ENCODE results near the gene ZFR. TPM values are rescaled to one million over a fixed set of nuclear protein-coding genes. Genes with fewer than 3 reads are reported as not detected.
"Not testable (repeated sequence)": the region's sequence is repeated elsewhere in the genome, so short reads cannot be mapped to it uniquely, and the experiment has no call there.

ZFR gene
- total RNA-seq, 2 donors from 2014 or later = 51.2 to 63.7 TPM

DNA sequence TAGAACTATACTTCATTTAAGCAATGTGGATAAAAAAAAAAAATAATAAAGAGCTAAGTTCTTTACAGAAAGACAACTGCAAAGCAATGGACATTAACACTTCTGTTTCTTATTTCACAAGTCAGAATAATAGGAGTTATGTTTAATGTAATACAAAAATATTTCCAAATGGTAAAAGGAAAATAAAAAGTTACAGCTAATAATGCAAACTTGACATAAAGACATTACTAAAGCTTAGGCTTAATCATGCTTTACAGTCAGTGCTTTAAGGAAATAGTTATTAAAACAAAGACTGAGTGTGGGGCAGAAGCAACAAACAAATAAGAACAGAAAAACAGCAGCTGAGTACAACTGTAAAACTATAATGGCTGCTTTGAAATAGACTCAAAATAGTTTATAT lies 56.7 kb downstream of the ZFR start:
- Mint-ChIP-seq H3K4me1 (peaks cover 7% of the 10 kb centered on the region), H3K27me3 (no peaks in the 10 kb centered on the region), H3K27ac (peak overlapping the region; percentile 74), H3K4me3 (no peak overlapping the region), H3K36me3 (ENCODE audit: low read depth) (peaks cover 15% of the 10 kb centered on the region)
- H3K9me3 ChIP-seq (ENCODE audit: control insufficient read depth, low read length, poor library complexity, severe bottlenecking) = no peaks in the 10 kb centered on the region
- DNase-seq (no peak), ATAC-seq (no peak)

DNA sequence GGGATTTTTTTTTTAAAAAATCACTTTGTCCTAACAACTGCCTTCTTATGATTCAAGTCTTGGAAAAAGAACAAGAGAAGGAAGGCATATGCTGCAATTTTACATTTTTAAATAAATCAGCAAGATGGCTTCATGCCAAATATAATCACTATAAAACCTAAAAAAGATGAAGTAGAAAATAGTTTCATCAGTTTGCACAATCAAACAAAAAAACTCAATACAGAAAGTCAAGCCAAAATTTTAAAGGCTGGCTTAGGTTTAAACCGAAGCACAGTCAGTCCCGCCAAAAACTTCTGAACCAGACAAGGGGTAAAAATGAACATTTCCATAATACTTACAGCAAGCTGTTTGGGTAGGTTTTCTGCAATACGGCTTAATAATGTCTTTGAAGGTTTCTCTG lies 57.3 kb downstream of the ZFR start:
- no peaks in the 10 kb centered on the region for H3K27me3 Mint-ChIP-seq
- DNase-seq (no peak), ATAC-seq (no peak)
- peaks cover 15% of the 10 kb centered on the region for H3K36me3 Mint-ChIP-seq (ENCODE audit: low read depth)
- H3K4me3 Mint-ChIP-seq = no peak overlapping the region
- no peak overlapping the region for H3K27ac Mint-ChIP-seq
- no peaks in the 10 kb centered on the region for H3K9me3 ChIP-seq (ENCODE audit: control insufficient read depth, low read length, poor library complexity, severe bottlenecking)
- peaks cover 7% of the 10 kb centered on the region for H3K4me1 Mint-ChIP-seq

DNA sequence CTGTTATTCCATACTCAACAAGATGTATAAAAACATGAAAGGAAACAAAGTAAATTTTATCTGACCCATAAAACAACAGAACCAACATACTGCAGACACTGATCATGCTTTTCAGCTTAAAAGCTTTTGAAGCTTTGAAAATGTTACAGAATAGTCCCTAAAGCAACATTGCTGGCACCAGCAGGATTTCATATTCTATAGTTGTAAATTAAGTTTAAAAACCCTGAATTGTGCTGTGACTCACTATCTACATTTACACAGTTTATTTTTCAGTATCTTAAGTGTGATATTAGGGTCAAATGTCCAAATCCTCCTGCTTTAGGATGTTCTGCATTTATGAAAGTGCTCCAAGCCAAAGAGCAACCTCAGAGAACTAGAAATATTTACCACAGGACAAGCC lies 59.9 kb downstream of the ZFR start:
- DNase-seq = no peak
- Mint-ChIP-seq H3K27me3 (no peaks in the 10 kb centered on the region), H3K4me1 (peaks cover 5% of the 10 kb centered on the region), H3K27ac (peak overlapping the region; percentile 32), H3K36me3 (ENCODE audit: low read depth) (peaks cover 11% of the 10 kb centered on the region), H3K4me3 (no peak overlapping the region)
- no peak for ATAC-seq
- no peaks in the 10 kb centered on the region for H3K9me3 ChIP-seq (ENCODE audit: control insufficient read depth, low read length, poor library complexity, severe bottlenecking)

DNA sequence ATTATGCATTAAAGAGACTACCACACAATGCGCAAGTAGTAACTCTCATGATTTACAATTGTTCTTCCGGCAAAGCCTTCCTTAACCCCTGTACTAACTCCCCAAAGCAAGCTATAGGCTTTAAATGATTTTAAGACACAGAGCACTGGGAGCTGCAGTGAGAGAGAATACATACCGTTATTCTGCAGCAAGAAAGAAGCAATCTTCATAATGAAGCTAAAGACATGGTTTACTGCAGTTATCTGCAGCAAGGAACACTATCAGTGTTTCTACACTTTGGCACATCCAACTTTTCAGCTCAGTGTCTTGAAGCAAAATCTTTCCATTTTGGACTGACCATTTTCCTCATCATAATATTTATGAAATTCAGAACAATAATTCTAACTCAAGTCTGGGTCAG lies 61.0 kb downstream of the ZFR start:
- H3K4me1 Mint-ChIP-seq = peaks cover 2% of the 10 kb centered on the region
- DNase-seq (no peak), ATAC-seq (no peak)
- H3K27ac Mint-ChIP-seq = peak overlapping the region; percentile 32
- no peak overlapping the region for H3K4me3 Mint-ChIP-seq
- peaks cover 9% of the 10 kb centered on the region for H3K36me3 Mint-ChIP-seq (ENCODE audit: low read depth)
- H3K9me3 ChIP-seq (ENCODE audit: control insufficient read depth, low read length, poor library complexity, severe bottlenecking) = no peaks in the 10 kb centered on the region
- H3K27me3 Mint-ChIP-seq = no peaks in the 10 kb centered on the region

- Mint-ChIP-seq H3K4me3 (no peak overlapping the region), H3K27me3 (no peaks in the 10 kb centered on the region), H3K36me3 (ENCODE audit: low read depth) (peaks cover 7% of the 10 kb centered on the region), H3K27ac (no peak overlapping the region), H3K4me1 (no peaks in the 10 kb centered on the region)
- ATAC-seq (no peak), DNase-seq (no peak)
- no peaks in the 10 kb centered on the region for H3K9me3 ChIP-seq (ENCODE audit: control insufficient read depth, low read length, poor library complexity, severe bottlenecking)
These were observed 61.5 kb downstream of the ZFR start for GRCh38 chr5:32383065-32383464.

GRCh38 chr5:32379421-32379820 lies 65.1 kb downstream of the ZFR start:
- peak overlapping the region; percentile 39 for H3K27ac Mint-ChIP-seq
- peaks cover 2% of the 10 kb centered on the region for H3K4me1 Mint-ChIP-seq
- DNase-seq (no peak), ATAC-seq (no peak)
- no peaks in the 10 kb centered on the region for H3K27me3 Mint-ChIP-seq
- no peaks in the 10 kb centered on the region for H3K9me3 ChIP-seq (ENCODE audit: control insufficient read depth, low read length, poor library complexity, severe bottlenecking)
- peaks cover under 1% of the 10 kb centered on the region for H3K36me3 Mint-ChIP-seq (ENCODE audit: low read depth)
- no peak overlapping the region for H3K4me3 Mint-ChIP-seq

GRCh38 chr5:32378966-32379365 lies 65.6 kb downstream of the ZFR start:
- Mint-ChIP-seq H3K27ac (peak overlapping the region; percentile 39), H3K4me3 (no peak overlapping the region), H3K27me3 (no peaks in the 10 kb centered on the region), H3K36me3 (ENCODE audit: low read depth) (no peaks in the 10 kb centered on the region), H3K4me1 (peaks cover 2% of the 10 kb centered on the region)
- ATAC-seq = no peak
- no peaks in the 10 kb centered on the region for H3K9me3 ChIP-seq (ENCODE audit: control insufficient read depth, low read length, poor library complexity, severe bottlenecking)
- DNase-seq = no peak

DNA sequence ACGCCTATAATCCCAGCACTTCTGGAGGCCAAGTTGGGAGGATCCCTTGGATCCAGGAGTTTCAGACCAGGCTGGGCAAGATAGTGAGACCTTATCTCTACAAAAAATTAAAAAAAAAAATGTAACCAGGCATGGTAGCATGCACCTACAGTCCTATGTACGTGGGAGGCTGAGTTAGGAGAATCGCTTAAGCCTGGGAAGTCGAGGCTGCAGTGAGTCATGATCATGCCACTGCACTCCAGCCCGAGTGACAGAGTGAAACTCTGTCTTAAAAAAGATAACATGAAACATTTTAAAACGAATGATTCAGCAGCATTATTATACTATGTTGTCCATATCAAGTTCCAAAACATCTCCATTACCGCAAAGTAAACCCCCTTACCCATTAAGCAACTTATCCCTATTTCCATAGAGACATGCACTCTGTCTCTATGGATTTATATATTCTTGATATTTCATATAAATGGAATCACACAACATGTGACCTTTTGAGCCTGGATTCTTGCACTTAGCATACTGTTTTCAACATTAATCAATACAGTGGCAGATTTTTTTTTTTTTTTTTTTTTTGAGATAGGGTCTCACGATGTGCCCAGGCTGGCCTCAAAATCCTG lies 74.9 kb downstream of the ZFR start:
- ATAC-seq = no peak
- H3K9me3 ChIP-seq (ENCODE audit: control insufficient read depth, low read length, poor library complexity, severe bottlenecking) = no peaks in the 10 kb centered on the region
- Mint-ChIP-seq H3K4me1 (peaks cover 9% of the 10 kb centered on the region), H3K36me3 (ENCODE audit: low read depth) (peaks cover 3% of the 10 kb centered on the region), H3K27me3 (no peaks in the 10 kb centered on the region), H3K4me3 (no peak overlapping the region), H3K27ac (no peak overlapping the region)
- DNase-seq = no peak

- Mint-ChIP-seq H3K36me3 (ENCODE audit: low read depth) (peaks cover 3% of the 10 kb centered on the region), H3K27me3 (no peaks in the 10 kb centered on the region), H3K4me1 (peaks cover 9% of the 10 kb centered on the region), H3K4me3 (no peak overlapping the region), H3K27ac (no peak overlapping the region)
- no peaks in the 10 kb centered on the region for H3K9me3 ChIP-seq (ENCODE audit: control insufficient read depth, low read length, poor library complexity, severe bottlenecking)
- ATAC-seq (no peak), DNase-seq (no peak)
These were observed 75.5 kb downstream of the ZFR start for GRCh38 chr5:32369032-32369431.

GRCh38 chr5:32367271-32367670 lies 77.3 kb downstream of the ZFR start:
- H3K36me3 Mint-ChIP-seq (ENCODE audit: low read depth); DNase-seq: not testable (repeated sequence)

DNA sequence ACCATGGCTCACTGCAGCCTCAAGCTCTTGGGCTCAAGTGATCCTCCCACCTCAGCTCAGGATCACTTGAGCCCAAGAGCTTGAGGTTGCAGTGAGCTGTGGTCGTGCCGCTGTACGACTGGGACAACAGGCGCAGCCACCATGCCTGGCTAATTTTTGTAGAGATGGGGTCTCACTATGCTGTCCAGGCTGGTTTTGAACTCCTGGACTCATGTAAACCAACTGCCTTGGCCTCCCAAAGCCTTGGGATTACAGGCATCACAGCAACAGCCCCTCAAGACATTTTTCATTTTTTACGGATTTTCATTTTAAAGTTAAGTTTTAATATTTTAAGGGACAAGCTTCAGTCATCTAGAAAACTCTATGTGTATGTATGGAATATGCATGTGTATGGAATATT lies 78.9 kb downstream of the ZFR start:
- DNase-seq = no peak
- no peak for ATAC-seq
- Mint-ChIP-seq H3K27me3 (no peaks in the 10 kb centered on the region), H3K27ac (no peak overlapping the region), H3K36me3 (ENCODE audit: low read depth) (peaks cover 6% of the 10 kb centered on the region), H3K4me3 (no peak overlapping the region), H3K4me1 (peaks cover 4% of the 10 kb centered on the region)
- no peaks in the 10 kb centered on the region for H3K9me3 ChIP-seq (ENCODE audit: control insufficient read depth, low read length, poor library complexity, severe bottlenecking)

More at GRCh38 chr5:32367271-32367670, 77.3 kb downstream of the ZFR start:
- H3K27ac Mint-ChIP-seq; H3K9me3 ChIP-seq (ENCODE audit: control insufficient read depth, low read length, poor library complexity, severe bottlenecking); H3K4me3 Mint-ChIP-seq; H3K4me1 Mint-ChIP-seq; H3K27me3 Mint-ChIP-seq; ATAC-seq: not testable (repeated sequence)

DNA sequence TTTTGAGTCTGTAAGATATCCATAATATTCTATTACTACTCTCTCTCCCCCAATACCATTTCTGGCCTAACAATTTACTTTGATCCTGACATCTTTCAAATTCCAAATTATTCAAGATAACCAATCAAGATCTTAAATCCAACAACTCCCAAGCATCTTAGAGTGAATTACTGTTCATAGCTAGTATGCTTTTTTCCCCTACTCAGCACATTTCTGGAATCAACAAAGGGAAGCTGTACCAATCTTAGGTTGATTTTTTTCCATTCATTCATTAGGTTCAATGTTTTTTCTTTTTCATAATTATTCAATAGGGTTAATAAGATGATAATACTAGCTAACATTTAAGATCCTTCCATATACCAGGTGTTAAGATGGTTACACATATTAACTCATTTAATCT lies 81.5 kb downstream of the ZFR start:
- no peaks in the 10 kb centered on the region for H3K9me3 ChIP-seq (ENCODE audit: control insufficient read depth, low read length, poor library complexity, severe bottlenecking)
- DNase-seq (no peak), ATAC-seq (no peak)
- Mint-ChIP-seq H3K27ac (no peak overlapping the region), H3K4me3 (no peak overlapping the region), H3K27me3 (no peaks in the 10 kb centered on the region), H3K4me1 (no peaks in the 10 kb centered on the region), H3K36me3 (ENCODE audit: low read depth) (peaks cover 6% of the 10 kb centered on the region)

DNA sequence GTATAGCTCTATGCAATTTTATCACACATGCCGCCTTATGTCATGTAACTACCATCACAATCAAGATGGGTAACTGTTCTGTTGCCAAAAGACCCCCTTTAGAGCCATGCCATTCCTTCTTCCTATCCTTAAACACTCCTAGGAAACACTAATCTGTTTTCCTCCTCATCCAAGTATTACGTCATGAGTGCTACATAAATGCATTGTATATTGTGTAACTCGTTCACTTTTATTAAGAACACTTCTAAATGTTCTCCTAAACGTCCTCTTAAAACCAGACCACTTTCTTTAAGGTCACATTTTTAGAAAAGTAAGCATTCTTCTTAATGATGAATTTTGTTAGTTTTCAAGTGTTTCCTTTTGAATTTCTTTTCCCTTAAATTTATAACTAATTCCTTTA lies 82.0 kb downstream of the ZFR start:
- Mint-ChIP-seq H3K4me3 (no peak overlapping the region), H3K27ac (no peak overlapping the region), H3K36me3 (ENCODE audit: low read depth) (peaks cover 6% of the 10 kb centered on the region), H3K4me1 (no peaks in the 10 kb centered on the region), H3K27me3 (no peaks in the 10 kb centered on the region)
- H3K9me3 ChIP-seq (ENCODE audit: control insufficient read depth, low read length, poor library complexity, severe bottlenecking) = no peaks in the 10 kb centered on the region
- ATAC-seq (no peak), DNase-seq (no peak)

- no peaks in the 10 kb centered on the region for H3K27me3 Mint-ChIP-seq
- DNase-seq (no peak), ATAC-seq (no peak)
- H3K36me3 Mint-ChIP-seq (ENCODE audit: low read depth) = peaks cover 6% of the 10 kb centered on the region
- H3K27ac Mint-ChIP-seq = no peak overlapping the region
- H3K4me1 Mint-ChIP-seq = no peaks in the 10 kb centered on the region
- no peak overlapping the region for H3K4me3 Mint-ChIP-seq
- no peaks in the 10 kb centered on the region for H3K9me3 ChIP-seq (ENCODE audit: control insufficient read depth, low read length, poor library complexity, severe bottlenecking)
These were observed 83.6 kb downstream of the ZFR start for GRCh38 chr5:32360906-32361305.
